Upper lobe of right lung (tissue), 1 donor: ENCODE measurements around the gene SIAH2. TPM values are rescaled to one million over a fixed set of nuclear protein-coding genes. Genes with fewer than 3 reads are reported as not detected.
A peak's percentile ranks its signal among the peaks of the same experiment; 100 is the strongest.

Source experiments
- ATAC-seq: fragments of 200-7000 bp; cut with Tn5 transposase; one replicate; pipeline ENCODE4 v1.9.1; 2020; ENCODE audit warnings: mild to moderate bottlenecking, moderate library complexity
- DNase-seq: peaks from one replicate; pipeline ENCODE4 v3.0.0-alpha.2; 2020
- H3K27ac ChIP-seq: fragments of 200-600 bp; one replicate; pipeline ENCODE4 v1.8.0; 2022
- H3K27me3 ChIP-seq: fragments of 200-600 bp; one replicate; pipeline ENCODE4 v1.8.0; 2022; ENCODE audit warnings: mild to moderate bottlenecking
- H3K36me3 ChIP-seq: fragments of 200-600 bp; one replicate; pipeline ENCODE4 v1.8.0; 2022
- H3K4me1 ChIP-seq: fragments of 200-600 bp; one replicate; pipeline ENCODE4 v1.8.0; 2022
- H3K4me3 ChIP-seq: fragments of 200-600 bp; one replicate; pipeline ENCODE4 v1.8.0; 2022; ENCODE audit warnings: mild to moderate bottlenecking
- H3K9me3 ChIP-seq: fragments of 200-600 bp; one replicate; pipeline ENCODE4 v1.8.0; 2022
- CTCF ChIP-seq: fragments of 200-600 bp; IDR thresholded peaks from one replicate; pipeline ENCODE4 v1.8.0; 2022; ENCODE audit warnings: antibody characterized with exemption
- intact Hi-C: fragments of 100-400 bp; cut with DNase I; formaldehyde crosslinking; loops from one replicate; pipeline ENCODE4 v1.11.0; 2022
- total RNA-seq: library from RNA; stranded (reverse); fragmentation: NEBNext Ultra II Directional; extraction: Animal tissue kit (Norgen Biotek cat#: 25700); gene quantifications from one replicate; pipeline ENCODE4 v1.2.1, GENCODE V29; 2021
- donor health status: DM: no; HTN: yes; CAD: no; lungs with severe emphysema.

The SIAH2 gene
- total RNA-seq, 1 donor from 2014 or later, result 16.9 TPM

GRCh38 chr3:150747886-150748683 lies 14.9 kb downstream of the SIAH2 start:
- Histone ChIP-seq H3K27me3 (no peaks in the 10 kb centered on the region), H3K27ac (no peak overlapping the region), H3K4me3 (no peak overlapping the region), H3K36me3 (no peaks in the 10 kb centered on the region), H3K9me3 (no peaks in the 10 kb centered on the region), H3K4me1 (peaks cover 33% of the 10 kb centered on the region)
- DNase-seq (no peak), ATAC-seq (peak; percentile 28)
- intact Hi-C loops, result no loop called here
- TF ChIP-seq CTCF, result no peak

- H3K27me3 ChIP-seq, result no peaks in the 10 kb centered on the region
- DNase-seq (no peak), ATAC-seq (no peak)
- intact Hi-C loops, result no loop called here
- no peaks in the 10 kb centered on the region for H3K9me3 ChIP-seq
- H3K4me1 ChIP-seq, result peaks cover 27% of the 10 kb centered on the region
- TF ChIP-seq CTCF, result no peak
- H3K36me3 ChIP-seq, result peaks cover 2% of the 10 kb centered on the region
- peak overlapping the region; percentile 25 for H3K27ac ChIP-seq
- H3K4me3 ChIP-seq, result no peak overlapping the region
Observed at GRCh38 chr3:150746791-150747590, 16.0 kb downstream of the SIAH2 start.

- DNase-seq (no peak), ATAC-seq (no peak)
- Histone ChIP-seq H3K4me3 (no peak overlapping the region), H3K36me3 (peaks cover 10% of the 10 kb centered on the region), H3K4me1 (peaks cover 17% of the 10 kb centered on the region), H3K27me3 (no peaks in the 10 kb centered on the region), H3K9me3 (no peaks in the 10 kb centered on the region), H3K27ac (no peak overlapping the region)
- intact Hi-C loops, result no loop called here
- no peak for TF ChIP-seq CTCF
Observed at GRCh38 chr3:150745832-150746231, 17.1 kb downstream of the SIAH2 start.

GRCh38 chr3:150744919-150745211 lies 18.1 kb downstream of the SIAH2 start:
- intact Hi-C loops, result no loop called here
- H3K4me3 ChIP-seq, result no peak overlapping the region
- no peaks in the 10 kb centered on the region for H3K9me3 ChIP-seq
- ATAC-seq, result no peak
- H3K27ac ChIP-seq, result no peak overlapping the region
- peaks cover 17% of the 10 kb centered on the region for H3K4me1 ChIP-seq
- H3K27me3 ChIP-seq, result no peaks in the 10 kb centered on the region
- no peak for TF ChIP-seq CTCF
- no peak for DNase-seq
- H3K36me3 ChIP-seq, result peaks cover 10% of the 10 kb centered on the region

- no peak for TF ChIP-seq CTCF
Observed at GRCh38 chr3:150744041-150744918, 18.7 kb downstream of the SIAH2 start.

More at GRCh38 chr3:150744041-150744918, 18.7 kb downstream of the SIAH2 start:
- no peaks in the 10 kb centered on the region for H3K27me3 ChIP-seq
- H3K9me3 ChIP-seq, result no peaks in the 10 kb centered on the region
- no peak overlapping the region for H3K27ac ChIP-seq
- H3K36me3 ChIP-seq, result peaks cover 10% of the 10 kb centered on the region
- DNase-seq, result no peak
- intact Hi-C loops, result no loop called here
- no peak overlapping the region for H3K4me3 ChIP-seq
- H3K4me1 ChIP-seq, result peaks cover 16% of the 10 kb centered on the region
- no peak for ATAC-seq
